HepG2 (cell line): ENCODE measurements around the gene SLBP.

ENCODE experiments used
- CAMTA2 ChIP-seq: sonication (generic); formaldehyde crosslinking; IDR thresholded peaks from 2 replicates; pipeline ENCODE4 v1.4.0; 2020; ENCODE audit warnings: mild to moderate bottlenecking, missing genetic modification reagents, borderline replicate concordance
- DDIT3 ChIP-seq: sonication (generic); formaldehyde crosslinking; IDR thresholded peaks from 2 replicates; pipeline ENCODE4 v1.4.0; 2020; ENCODE audit warnings: mild to moderate bottlenecking, missing genetic modification reagents
- ELF1 ChIP-seq: sonication (generic); formaldehyde crosslinking; IDR thresholded peaks from 2 replicates; pipeline ENCODE4 v1.4.0; 2020; ENCODE audit warnings: missing genetic modification reagents
- GABPB1 ChIP-seq: IDR thresholded peaks from 2 replicates; pipeline ENCODE4 v1.6.1; 2016; ENCODE audit warnings: mild to moderate bottlenecking, missing genetic modification reagents, moderate library complexity, missing compliant biosample characterization
- GLI4 ChIP-seq: sonication (generic); formaldehyde crosslinking; IDR thresholded peaks from 2 replicates; pipeline ENCODE4 v1.5.1; 2020; ENCODE audit warnings: missing genetic modification reagents, mild to moderate bottlenecking, moderate library complexity, borderline replicate concordance
- KDM5A ChIP-seq: fragments of 200-600 bp; sonication (generic); IDR thresholded peaks from 2 replicates; pipeline ENCODE4 v1.7.0; 2018; ENCODE audit warnings: antibody characterized with exemption, mild to moderate bottlenecking, low read length, borderline replicate concordance
- KDM5B ChIP-seq: sonication (generic); formaldehyde crosslinking; IDR thresholded peaks from 2 replicates; pipeline ENCODE4 v1.4.0; 2020; ENCODE audit warnings: missing genetic modification reagents, mild to moderate bottlenecking, borderline replicate concordance
- MIER3 ChIP-seq: IDR thresholded peaks from 2 replicates; pipeline ENCODE4 v1.6.1; 2016; ENCODE audit warnings: missing compliant biosample characterization, borderline replicate concordance
- NFE2L2 ChIP-seq: fragments of 150-350 bp; IDR thresholded peaks from 2 replicates; pipeline ENCODE4 v1.6.1; 2014; ENCODE audit warnings: low read length
- TCF7L2 ChIP-seq: IDR thresholded peaks from 2 replicates; pipeline ENCODE4 v1.6.1; 2011; ENCODE audit warnings: mild to moderate bottlenecking, low read depth, low read length, moderate library complexity
- ZNF747 ChIP-seq: sonication (generic); formaldehyde crosslinking; IDR thresholded peaks from 2 replicates; pipeline ENCODE4 v1.8.1; 2023; ENCODE audit warnings: missing genetic modification reagents, mild to moderate bottlenecking, borderline replicate concordance
- TF ChIP-seq, protein P1 (sequence below): sonication (generic); formaldehyde crosslinking; IDR thresholded peaks from 2 replicates; pipeline ENCODE4 v1.5.0; 2020; ENCODE audit warnings: mild to moderate bottlenecking, missing genetic modification reagents, moderate library complexity
- TF ChIP-seq, protein P2 (sequence below): sonication (generic); formaldehyde crosslinking; IDR thresholded peaks from 2 replicates; pipeline ENCODE4 v1.5.1; 2020; ENCODE audit warnings: mild to moderate bottlenecking, missing genetic modification reagents, borderline replicate concordance

- TF ChIP-seq GLI4 (CRISPR knock-in tag) (no peak), CAMTA2 (CRISPR knock-in tag) (no peak), MIER3 (CRISPR knock-in tag) (no peak), GABPB1 (CRISPR knock-in tag) (no peak), KDM5A (no peak), ZNF747 (no peak), TCF7L2 (no peak), NFE2L2 (no peak), KDM5B (CRISPR knock-in tag) (no peak), ELF1 (CRISPR knock-in tag) (no peak), DDIT3 (CRISPR knock-in tag) (no peak)
- TF ChIP-seq, protein P1, sequence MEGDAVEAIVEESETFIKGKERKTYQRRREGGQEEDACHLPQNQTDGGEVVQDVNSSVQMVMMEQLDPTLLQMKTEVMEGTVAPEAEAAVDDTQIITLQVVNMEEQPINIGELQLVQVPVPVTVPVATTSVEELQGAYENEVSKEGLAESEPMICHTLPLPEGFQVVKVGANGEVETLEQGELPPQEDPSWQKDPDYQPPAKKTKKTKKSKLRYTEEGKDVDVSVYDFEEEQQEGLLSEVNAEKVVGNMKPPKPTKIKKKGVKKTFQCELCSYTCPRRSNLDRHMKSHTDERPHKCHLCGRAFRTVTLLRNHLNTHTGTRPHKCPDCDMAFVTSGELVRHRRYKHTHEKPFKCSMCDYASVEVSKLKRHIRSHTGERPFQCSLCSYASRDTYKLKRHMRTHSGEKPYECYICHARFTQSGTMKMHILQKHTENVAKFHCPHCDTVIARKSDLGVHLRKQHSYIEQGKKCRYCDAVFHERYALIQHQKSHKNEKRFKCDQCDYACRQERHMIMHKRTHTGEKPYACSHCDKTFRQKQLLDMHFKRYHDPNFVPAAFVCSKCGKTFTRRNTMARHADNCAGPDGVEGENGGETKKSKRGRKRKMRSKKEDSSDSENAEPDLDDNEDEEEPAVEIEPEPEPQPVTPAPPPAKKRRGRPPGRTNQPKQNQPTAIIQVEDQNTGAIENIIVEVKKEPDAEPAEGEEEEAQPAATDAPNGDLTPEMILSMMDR (CRISPR knock-in tag) = no peak
- TF ChIP-seq, protein P2, sequence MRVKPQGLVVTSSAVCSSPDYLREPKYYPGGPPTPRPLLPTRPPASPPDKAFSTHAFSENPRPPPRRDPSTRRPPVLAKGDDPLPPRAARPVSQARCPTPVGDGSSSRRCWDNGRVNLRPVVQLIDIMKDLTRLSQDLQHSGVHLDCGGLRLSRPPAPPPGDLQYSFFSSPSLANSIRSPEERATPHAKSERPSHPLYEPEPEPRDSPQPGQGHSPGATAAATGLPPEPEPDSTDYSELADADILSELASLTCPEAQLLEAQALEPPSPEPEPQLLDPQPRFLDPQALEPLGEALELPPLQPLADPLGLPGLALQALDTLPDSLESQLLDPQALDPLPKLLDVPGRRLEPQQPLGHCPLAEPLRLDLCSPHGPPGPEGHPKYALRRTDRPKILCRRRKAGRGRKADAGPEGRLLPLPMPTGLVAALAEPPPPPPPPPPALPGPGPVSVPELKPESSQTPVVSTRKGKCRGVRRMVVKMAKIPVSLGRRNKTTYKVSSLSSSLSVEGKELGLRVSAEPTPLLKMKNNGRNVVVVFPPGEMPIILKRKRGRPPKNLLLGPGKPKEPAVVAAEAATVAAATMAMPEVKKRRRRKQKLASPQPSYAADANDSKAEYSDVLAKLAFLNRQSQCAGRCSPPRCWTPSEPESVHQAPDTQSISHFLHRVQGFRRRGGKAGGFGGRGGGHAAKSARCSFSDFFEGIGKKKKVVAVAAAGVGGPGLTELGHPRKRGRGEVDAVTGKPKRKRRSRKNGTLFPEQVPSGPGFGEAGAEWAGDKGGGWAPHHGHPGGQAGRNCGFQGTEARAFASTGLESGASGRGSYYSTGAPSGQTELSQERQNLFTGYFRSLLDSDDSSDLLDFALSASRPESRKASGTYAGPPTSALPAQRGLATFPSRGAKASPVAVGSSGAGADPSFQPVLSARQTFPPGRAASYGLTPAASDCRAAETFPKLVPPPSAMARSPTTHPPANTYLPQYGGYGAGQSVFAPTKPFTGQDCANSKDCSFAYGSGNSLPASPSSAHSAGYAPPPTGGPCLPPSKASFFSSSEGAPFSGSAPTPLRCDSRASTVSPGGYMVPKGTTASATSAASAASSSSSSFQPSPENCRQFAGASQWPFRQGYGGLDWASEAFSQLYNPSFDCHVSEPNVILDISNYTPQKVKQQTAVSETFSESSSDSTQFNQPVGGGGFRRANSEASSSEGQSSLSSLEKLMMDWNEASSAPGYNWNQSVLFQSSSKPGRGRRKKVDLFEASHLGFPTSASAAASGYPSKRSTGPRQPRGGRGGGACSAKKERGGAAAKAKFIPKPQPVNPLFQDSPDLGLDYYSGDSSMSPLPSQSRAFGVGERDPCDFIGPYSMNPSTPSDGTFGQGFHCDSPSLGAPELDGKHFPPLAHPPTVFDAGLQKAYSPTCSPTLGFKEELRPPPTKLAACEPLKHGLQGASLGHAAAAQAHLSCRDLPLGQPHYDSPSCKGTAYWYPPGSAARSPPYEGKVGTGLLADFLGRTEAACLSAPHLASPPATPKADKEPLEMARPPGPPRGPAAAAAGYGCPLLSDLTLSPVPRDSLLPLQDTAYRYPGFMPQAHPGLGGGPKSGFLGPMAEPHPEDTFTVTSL = no peak
Measured at GRCh38 chr4:1656132-1656531, 56.0 kb downstream of the SLBP start.
